D721Med (cell line): Measurements from ENCODE around the gene ANKRD61.
"Not testable (repeated sequence)": the region's sequence is repeated elsewhere in the genome, so short reads cannot be mapped to it uniquely, and the experiment has no call there.

Source experiments
- DNase-seq: peaks from one replicate; pipeline ENCODE4 v3.0.0; 2011; ENCODE audit warnings: low spot score; ENCODE audit not compliant: insufficient read length
- FAIRE-seq: peaks from 2 replicates; lab custom pipeline; 2011; peaks lifted over from hg19 to GRCh38; lab: Jason Lieb, UNC
- CTCF ChIP-seq: IDR thresholded peaks from 2 replicates; pipeline ENCODE4 v1.5.1; 2012; ENCODE audit warnings: mild to moderate bottlenecking, control low read depth; ENCODE audit not compliant: insufficient read depth; ENCODE audit errors: missing control alignments

Gene ANKRD61

GRCh38 chr7:6071406-6071805 is 40.2 kb downstream of the ANKRD61 start:
- FAIRE-seq: no peak
- DNase-seq: no peak
- no peak for TF ChIP-seq CTCF

- FAIRE-seq (no peak), DNase-seq (no peak)
- no peak for TF ChIP-seq CTCF
These were observed 43.6 kb downstream of the ANKRD61 start for GRCh38 chr7:6074612-6075380.

- FAIRE-seq (no peak), DNase-seq (no peak)
- no peak for TF ChIP-seq CTCF
These were observed 47.4 kb downstream of the ANKRD61 start for GRCh38 chr7:6078548-6078947.

- FAIRE-seq, DNase-seq: not testable (repeated sequence)
These were observed 51.9 kb downstream of the ANKRD61 start for GRCh38 chr7:6083047-6083446.
